Kidney tubule cell (primary cell): ENCODE measurements around the gene APOH.
"Not testable (repeated sequence)": the region's sequence is repeated elsewhere in the genome, so short reads cannot be mapped to it uniquely, and the experiment has no call there.

ENCODE experiments used
- DNase-seq: peaks from one replicate; pipeline ENCODE4 v3.0.0-alpha.2; 2018; ENCODE audit warnings: low spot score

Gene APOH, protein sequence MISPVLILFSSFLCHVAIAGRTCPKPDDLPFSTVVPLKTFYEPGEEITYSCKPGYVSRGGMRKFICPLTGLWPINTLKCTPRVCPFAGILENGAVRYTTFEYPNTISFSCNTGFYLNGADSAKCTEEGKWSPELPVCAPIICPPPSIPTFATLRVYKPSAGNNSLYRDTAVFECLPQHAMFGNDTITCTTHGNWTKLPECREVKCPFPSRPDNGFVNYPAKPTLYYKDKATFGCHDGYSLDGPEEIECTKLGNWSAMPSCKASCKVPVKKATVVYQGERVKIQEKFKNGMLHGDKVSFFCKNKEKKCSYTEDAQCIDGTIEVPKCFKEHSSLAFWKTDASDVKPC

DNA sequence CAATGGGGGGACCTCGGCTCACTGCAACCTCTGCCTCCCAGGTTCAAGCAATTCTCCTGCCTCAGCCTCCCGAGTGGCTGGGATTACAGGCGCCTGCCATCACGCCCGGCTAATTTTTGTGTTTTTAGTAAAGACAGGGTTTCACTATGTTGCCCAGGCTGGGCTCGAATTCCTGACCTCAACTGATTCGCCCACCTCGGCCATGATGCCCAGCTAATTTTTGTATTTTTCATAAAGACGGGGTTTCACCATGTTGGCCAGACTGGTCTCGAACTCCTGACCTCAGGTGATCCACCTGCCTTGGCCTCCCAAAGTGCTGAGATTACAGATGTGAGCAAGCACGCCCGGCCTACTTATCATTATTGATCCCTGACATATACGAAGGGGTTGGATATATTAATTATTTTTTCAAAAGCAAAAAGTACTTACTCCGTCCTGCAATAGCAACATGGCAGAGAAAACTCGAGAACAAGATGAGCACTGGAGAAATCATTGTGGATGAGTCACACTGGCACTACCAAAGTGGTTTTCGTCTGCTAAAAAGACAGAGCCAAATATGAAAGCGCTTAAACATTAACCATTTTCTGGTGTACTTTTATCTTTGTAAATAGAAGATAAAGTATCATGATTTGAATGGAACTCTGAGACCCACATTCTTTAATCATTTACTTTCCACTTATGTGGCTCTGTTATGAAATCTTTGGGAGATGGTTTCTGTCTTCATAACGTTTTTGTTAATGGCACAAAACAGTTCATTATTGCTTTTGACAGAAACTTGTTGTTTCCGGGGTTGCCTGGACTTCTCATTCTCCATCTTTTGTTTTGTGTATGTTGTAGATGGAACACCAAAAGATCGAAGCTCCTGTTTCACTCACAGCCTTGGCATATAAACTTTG lies at the start of gene APOH:
APOH (minus strand) TSS at position 529 of the 896 bp plus-strand sequence; CDS start at position 493, 36 bp downstream.
- peak; percentile 53 for DNase-seq

GRCh38 chr17:66277191-66277590 lies 48.0 kb upstream of the APOH start:
- no peak for DNase-seq

GRCh38 chr17:66276328-66276937 lies 47.2 kb upstream of the APOH start:
- DNase-seq, result peak; percentile 33

DNA sequence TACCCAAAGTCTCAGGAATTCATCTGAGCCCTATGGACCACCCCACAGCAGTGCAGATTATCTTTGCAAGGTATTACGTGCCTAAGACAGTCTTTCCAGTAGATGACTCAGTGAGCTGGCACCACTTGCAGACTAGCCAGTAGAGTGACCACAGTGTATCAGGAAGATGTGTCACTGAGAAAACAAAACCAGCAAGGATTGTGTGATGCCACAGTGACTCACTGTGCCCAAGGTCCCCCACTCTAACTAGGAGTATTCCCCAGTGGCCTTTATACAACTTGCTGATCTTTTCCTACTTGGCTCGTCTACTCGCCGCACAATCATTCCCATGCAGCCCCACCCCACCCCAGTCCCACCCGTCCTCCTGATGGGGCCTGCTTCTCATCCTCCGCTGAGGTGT lies 46.4 kb upstream of the APOH start:
- DNase-seq, result peak; percentile 99

- no peak for DNase-seq
Observed at GRCh38 chr17:66273586-66273848, 44.3 kb upstream of the APOH start.

DNA sequence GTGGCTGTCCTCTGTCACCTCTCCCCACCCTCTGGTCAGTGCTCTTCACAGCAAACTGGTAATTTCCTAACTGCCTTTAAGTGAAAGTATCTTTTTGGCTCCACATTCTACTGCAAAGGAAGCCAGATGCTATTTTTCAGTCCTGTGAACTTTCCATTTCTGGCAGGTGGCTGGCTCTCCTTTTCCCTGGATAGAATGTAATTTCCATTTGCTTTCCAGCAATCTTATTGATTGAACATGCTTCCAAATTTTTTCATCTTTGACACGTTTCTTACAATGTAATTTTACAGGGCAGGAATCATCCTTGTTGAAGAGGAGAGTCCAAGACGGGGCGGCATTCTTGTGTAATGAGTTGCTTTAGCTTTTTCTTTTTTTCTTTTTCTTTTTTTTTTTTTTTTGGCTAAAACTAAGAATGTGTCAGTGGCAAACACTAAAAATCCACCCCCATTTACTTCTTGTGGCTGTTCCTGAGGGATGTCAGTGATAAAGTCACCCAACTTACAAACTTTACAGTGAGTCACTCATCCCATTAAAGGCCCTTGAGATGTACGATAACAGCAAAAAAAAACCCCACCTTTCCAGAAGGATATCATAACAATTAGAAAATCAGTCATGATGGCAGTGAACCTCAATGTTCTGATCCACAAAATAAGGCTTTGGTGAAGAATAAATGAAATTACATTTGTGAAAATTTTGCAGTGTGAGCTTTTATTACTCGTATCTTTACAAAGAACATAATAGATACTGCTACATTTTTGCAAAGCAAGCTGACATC lies 43.8 kb upstream of the APOH start:
- DNase-seq, result peak; percentile 90

DNA sequence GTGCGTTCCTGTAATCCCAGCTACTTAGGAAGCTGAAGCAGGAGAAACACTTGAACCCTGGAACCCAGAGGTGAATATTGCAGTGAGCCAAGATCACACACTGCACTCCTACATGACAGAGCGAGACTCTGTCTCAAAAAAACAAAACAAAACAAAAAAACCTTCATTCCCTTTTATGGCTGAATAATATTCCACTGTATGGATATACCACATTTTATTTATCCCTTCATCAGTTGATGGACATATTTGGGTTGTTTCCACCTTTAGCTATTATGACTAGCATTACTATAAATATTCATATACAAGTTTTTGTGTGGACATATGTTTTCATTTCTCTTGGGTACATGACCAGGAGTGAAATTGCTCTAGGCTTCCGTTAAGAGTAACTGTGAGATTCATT lies 42.3 kb upstream of the APOH start:
- DNase-seq, result no peak

GRCh38 chr17:66270106-66270505 lies 40.9 kb upstream of the APOH start:
- DNase-seq, result no peak

- DNase-seq, result peak; percentile 75
Observed at GRCh38 chr17:66268247-66268927, 39.2 kb upstream of the APOH start.

GRCh38 chr17:66264696-66265095 lies 35.5 kb upstream of the APOH start:
- no peak for DNase-seq

DNA sequence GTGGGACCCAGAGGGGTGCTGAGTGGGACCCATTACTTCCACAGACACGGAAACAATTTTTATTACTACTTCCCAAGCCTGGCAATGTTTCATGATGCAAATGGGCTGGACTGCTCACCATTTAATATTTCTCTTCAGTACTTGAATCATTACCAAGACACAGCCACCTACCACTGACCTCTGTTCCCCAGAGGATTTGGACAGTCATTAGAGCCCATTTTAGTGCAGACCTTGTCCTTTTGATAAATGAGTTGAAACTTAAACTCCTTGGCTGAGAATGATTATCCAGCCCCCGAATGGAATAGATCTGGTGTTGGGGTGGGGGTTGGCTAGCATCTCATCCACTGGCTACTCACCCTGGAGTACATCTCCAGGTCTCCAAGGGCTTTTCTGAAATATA lies 33.6 kb upstream of the APOH start:
- no peak for DNase-seq

GRCh38 chr17:66260688-66261087 lies 31.5 kb upstream of the APOH start:
- no peak for DNase-seq

- no peak for DNase-seq
Observed at GRCh38 chr17:66260275-66260674, 31.1 kb upstream of the APOH start.

- no peak for DNase-seq
Observed at GRCh38 chr17:66255527-66255971, 26.3 kb upstream of the APOH start.

DNA sequence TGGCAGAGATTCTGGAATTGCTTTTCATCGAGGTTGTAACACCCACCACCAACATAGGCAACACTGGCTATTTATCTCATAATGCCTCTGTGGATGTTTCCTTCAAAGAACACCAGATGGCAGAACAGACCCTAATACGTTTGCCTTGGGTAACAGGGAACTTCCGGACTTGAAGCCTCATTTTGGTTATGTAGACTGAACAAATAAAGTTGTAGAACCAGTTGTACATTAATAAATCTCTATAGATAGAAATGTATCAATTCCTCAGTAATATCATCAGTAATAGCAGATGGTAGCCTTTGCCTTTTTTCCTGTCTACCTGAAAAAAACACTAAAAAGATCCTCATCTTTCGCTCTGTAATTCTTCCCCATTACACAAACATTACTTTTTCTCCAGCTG lies 25.9 kb upstream of the APOH start:
- DNase-seq, result peak; percentile 78

GRCh38 chr17:66253458-66253857 lies 24.2 kb upstream of the APOH start:
- not testable (repeated sequence) for DNase-seq

DNA sequence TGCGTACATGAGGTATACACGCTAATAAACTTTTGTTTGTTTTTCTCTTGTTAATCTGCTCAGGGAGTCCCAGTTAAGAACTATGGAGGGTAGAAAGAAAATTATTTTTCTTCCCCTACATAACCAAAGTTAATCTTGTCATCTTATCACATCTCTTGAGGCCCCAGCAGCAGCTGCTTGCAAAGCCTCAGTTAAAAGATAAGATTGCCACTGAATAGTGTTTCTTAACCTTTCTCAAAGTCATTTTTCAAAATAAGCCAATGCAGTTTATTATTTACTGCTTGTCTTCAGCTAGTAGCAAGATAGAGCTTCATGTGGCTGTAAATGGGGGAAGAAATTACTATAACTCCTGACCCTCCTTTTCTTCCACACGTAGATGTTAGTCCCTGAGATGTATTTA lies 21.5 kb upstream of the APOH start:
- no peak for DNase-seq

- DNase-seq, result no peak
Observed at GRCh38 chr17:66248285-66248684, 19.1 kb upstream of the APOH start.

- DNase-seq, result no peak
Observed at GRCh38 chr17:66241839-66242238, 12.6 kb upstream of the APOH start.

DNA sequence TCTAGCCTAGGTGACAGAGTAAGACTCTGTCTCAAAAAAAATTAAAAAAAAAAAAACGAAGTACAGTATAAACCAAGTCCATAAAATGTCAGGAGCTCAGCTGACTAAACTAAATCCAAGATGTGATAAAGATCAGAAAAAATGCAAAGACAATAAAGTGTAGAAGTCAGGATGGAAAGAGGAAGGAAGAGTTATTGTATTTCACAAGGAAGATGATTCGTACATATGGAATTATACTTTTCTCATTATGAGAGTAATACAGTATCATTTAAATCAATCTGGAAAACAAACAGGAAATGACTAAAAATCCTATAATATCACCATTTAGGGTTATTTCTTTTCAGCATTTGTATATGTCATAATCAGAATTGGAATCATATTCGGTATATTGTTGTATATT lies 11.4 kb upstream of the APOH start:
- peak; percentile 32 for DNase-seq

DNA sequence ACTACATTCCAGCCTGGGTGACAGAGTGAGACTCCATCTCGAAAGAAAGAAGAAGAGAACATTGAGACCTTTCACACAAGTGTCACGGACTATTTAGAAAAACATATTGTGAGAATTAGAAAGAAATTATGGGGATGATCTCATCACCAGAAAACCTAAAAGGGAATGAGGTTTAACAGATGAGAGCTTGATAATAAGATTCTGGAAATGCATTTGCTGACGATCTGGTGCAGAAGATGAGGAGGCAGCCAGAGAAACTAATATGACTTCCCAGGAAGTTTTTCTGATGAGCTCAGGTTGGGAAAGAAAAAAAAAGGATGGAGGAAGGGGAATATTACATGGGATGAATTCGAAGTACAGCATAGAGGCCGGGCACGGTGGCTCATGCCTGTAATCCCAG lies 10.8 kb upstream of the APOH start:
- no peak for DNase-seq
